DOHH2 (cell line): ENCODE results near the gene AK9.

Source experiments
- H3F3A ChIP-seq: fragments of 200-600 bp; sonication (generic), shearing (Covaris generic); 2 replicates; pipeline ENCODE4 v1.6.0; 2016; ENCODE audit warnings: antibody characterized with exemption, mild to moderate bottlenecking; ENCODE audit not compliant: control insufficient read depth, insufficient read depth
- H3K27ac ChIP-seq: fragments of 200-600 bp; sonication (generic); 2 replicates; pipeline ENCODE4 v1.5.1; 2014; ENCODE audit warnings: low read depth, mild to moderate bottlenecking, low read length, moderate library complexity
- H3K27me3 ChIP-seq: fragments of 200-600 bp; sonication (generic); 2 replicates; pipeline ENCODE4 v1.6.1; 2014; ENCODE audit warnings: mild to moderate bottlenecking, low read length, mixed read lengths; ENCODE audit not compliant: control insufficient read depth
- H3K36me3 ChIP-seq: fragments of 200-600 bp; sonication (generic); 2 replicates; pipeline ENCODE4 v1.6.1; 2014; ENCODE audit warnings: mild to moderate bottlenecking, low read length, moderate library complexity, mixed read lengths; ENCODE audit not compliant: control insufficient read depth
- H3K4me1 ChIP-seq: fragments of 200-600 bp; sonication (generic); 2 replicates; pipeline ENCODE4 v1.6.1; 2014; ENCODE audit warnings: mild to moderate bottlenecking, low read length, mixed read lengths; ENCODE audit not compliant: control insufficient read depth
- H3K4me2 ChIP-seq: fragments of 200-600 bp; sonication (generic); 2 replicates; pipeline ENCODE4 v1.6.0; 2014; ENCODE audit warnings: mild to moderate bottlenecking, low read length, moderate library complexity
- H3K4me3 ChIP-seq: fragments of 200-600 bp; sonication (generic); 2 replicates; pipeline ENCODE4 v1.5.1; 2014; ENCODE audit warnings: mild to moderate bottlenecking, low read length, mixed read lengths
- H3K79me2 ChIP-seq: fragments of 200-600 bp; sonication (generic); 2 replicates; pipeline ENCODE4 v1.6.1; 2014; ENCODE audit warnings: mild to moderate bottlenecking, low read length, mixed read lengths; ENCODE audit not compliant: control insufficient read depth
- H3K9me2 ChIP-seq: fragments of 200-600 bp; sonication (generic); replicated peaks from 2 replicates; pipeline ENCODE4 v1.6.1; 2014; ENCODE audit warnings: mild to moderate bottlenecking, low read length, mixed read lengths; ENCODE audit not compliant: control insufficient read depth
- H3K9me3 ChIP-seq: fragments of 200-600 bp; sonication (generic); 2 replicates; pipeline ENCODE4 v1.6.1; 2014; ENCODE audit warnings: antibody characterized with exemption, low read length, mixed read lengths; ENCODE audit not compliant: control insufficient read depth, insufficient read depth
- H4K20me1 ChIP-seq: fragments of 200-600 bp; sonication (generic); 2 replicates; pipeline ENCODE4 v1.6.0; 2014; ENCODE audit warnings: low read depth, mild to moderate bottlenecking, antibody characterized with exemption, low read length, moderate library complexity; ENCODE audit not compliant: control insufficient read depth, insufficient read depth
- EZH2phosphoT487 ChIP-seq: fragments of 200-600 bp; sonication (generic); IDR thresholded peaks from 2 replicates; pipeline ENCODE4 v1.6.1; 2017; ENCODE audit warnings: borderline replicate concordance, mild to moderate bottlenecking, antibody characterized with exemption, low read length, moderate library complexity, mixed read lengths
- TF ChIP-seq, protein P1 (sequence below): fragments of 200-600 bp; sonication (generic); IDR thresholded peaks from one replicate; pipeline ENCODE4 v1.5.1; 2014; ENCODE audit warnings: antibody characterized with exemption, mild to moderate bottlenecking, low read depth, low read length; ENCODE audit not compliant: poor library complexity, severe bottlenecking

The AK9 gene

DNA sequence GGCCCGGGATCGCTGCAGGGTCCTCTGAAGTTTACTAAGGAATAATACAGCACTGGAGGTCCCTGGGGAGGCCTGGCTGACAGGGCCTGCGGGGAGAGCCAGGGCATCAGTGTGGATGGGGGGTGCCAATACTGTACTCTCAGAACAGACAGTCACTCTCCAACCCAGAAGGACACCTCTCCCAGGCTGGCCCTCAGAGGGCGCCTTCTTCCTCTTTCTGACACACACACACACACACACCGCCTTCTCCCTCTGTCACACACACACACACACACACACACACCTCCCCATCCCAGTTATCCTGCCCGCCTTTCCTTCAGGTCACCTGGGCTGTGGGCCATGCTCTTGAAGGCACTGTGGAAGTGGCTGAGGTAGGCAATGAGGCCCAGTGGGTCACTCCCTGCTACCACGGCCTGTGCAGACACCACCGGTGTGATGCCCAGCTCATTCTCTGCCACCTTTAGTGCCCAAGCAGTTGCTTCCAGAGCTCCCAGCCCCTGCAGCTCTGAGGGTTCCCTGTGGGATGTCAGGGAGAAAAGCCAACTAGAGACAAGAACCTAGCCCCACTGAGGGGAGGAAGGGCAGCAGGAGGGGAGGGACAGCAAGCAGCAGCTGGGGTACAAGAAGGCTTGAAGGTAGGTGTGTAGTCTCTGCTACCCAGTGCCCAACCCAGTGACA, 243.0 kb downstream of the AK9 start:
- H3K4me2 ChIP-seq = no peak overlapping the region
- no peaks in the 10 kb centered on the region for H3K27me3 ChIP-seq
- no peak overlapping the region for H3K27ac ChIP-seq
- H3F3A ChIP-seq = no peaks in the 10 kb centered on the region
- H3K79me2 ChIP-seq = no peaks in the 10 kb centered on the region
- no peak overlapping the region for H3K4me3 ChIP-seq
- H3K36me3 ChIP-seq = peaks cover 66% of the 10 kb centered on the region
- H3K9me2 ChIP-seq = no peaks in the 10 kb centered on the region
- TF ChIP-seq EZH2phosphoT487 = no peak
- TF ChIP-seq, protein P1, sequence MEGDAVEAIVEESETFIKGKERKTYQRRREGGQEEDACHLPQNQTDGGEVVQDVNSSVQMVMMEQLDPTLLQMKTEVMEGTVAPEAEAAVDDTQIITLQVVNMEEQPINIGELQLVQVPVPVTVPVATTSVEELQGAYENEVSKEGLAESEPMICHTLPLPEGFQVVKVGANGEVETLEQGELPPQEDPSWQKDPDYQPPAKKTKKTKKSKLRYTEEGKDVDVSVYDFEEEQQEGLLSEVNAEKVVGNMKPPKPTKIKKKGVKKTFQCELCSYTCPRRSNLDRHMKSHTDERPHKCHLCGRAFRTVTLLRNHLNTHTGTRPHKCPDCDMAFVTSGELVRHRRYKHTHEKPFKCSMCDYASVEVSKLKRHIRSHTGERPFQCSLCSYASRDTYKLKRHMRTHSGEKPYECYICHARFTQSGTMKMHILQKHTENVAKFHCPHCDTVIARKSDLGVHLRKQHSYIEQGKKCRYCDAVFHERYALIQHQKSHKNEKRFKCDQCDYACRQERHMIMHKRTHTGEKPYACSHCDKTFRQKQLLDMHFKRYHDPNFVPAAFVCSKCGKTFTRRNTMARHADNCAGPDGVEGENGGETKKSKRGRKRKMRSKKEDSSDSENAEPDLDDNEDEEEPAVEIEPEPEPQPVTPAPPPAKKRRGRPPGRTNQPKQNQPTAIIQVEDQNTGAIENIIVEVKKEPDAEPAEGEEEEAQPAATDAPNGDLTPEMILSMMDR = no peak
- no peaks in the 10 kb centered on the region for H3K9me3 ChIP-seq
- H3K4me1 ChIP-seq = peaks cover 35% of the 10 kb centered on the region
- no peaks in the 10 kb centered on the region for H4K20me1 ChIP-seq

DNA sequence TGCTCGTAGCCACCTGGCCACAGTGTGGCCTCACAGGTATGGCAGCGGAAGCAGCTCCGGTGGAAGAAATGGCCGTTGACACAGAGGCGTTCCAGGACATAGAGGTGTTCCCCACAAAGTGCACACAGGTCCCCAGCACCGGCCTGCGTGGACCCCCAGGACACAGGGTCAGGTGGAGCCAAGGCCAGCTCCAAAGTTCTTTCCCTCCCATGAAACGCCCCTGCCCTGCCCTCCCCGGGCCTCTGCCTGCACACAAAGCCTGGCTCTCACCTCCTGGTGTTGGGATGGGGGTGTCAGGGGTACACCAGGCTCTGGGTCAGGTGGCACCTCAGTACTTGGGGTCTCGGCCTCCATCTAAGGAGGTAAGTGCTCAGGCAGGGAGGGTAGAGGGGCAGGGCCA, 243.9 kb downstream of the AK9 start:
- Histone ChIP-seq H3K9me3 (no peaks in the 10 kb centered on the region), H3K79me2 (peaks cover 5% of the 10 kb centered on the region), H3K27me3 (no peaks in the 10 kb centered on the region), H3F3A (no peaks in the 10 kb centered on the region), H3K27ac (no peak overlapping the region), H4K20me1 (peaks cover 1% of the 10 kb centered on the region; the same call in 1 of the 2 replicates), H3K4me3 (no peak overlapping the region), H3K4me2 (no peak overlapping the region), H3K4me1 (peaks cover 30% of the 10 kb centered on the region), H3K36me3 (peaks cover 69% of the 10 kb centered on the region), H3K9me2 (no peaks in the 10 kb centered on the region)
- no peak for TF ChIP-seq EZH2phosphoT487
- TF ChIP-seq, protein P1 = no peak

DNA sequence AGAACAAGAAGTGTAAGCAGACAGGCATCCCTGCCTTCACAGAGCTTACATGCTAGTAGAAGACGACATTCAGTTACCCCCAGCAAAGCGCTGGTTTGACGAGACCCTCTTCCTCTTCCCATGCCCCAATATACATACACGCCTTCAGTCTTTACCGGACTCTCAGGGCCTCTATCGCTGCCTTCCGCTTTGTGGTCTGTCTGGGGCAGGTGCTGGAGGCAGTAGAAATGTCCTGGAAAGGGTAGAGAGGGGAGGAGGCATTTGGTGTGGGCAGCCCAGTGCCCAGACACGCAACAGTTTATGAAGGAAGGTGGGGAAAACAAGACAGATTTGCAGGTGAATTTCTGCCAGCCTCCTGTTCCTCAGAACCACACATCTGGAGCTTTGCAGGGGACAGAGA, 244.5 kb downstream of the AK9 start:
- Histone ChIP-seq H3K9me3 (no peaks in the 10 kb centered on the region), H3K27me3 (no peaks in the 10 kb centered on the region), H3K36me3 (peaks cover 66% of the 10 kb centered on the region), H3K4me1 (peaks cover 34% of the 10 kb centered on the region), H3K4me3 (no peak overlapping the region), H3K4me2 (no peak overlapping the region), H4K20me1 (peaks cover 3% of the 10 kb centered on the region), H3K27ac (no peak overlapping the region), H3K79me2 (peaks cover 10% of the 10 kb centered on the region), H3K9me2 (no peaks in the 10 kb centered on the region), H3F3A (no peaks in the 10 kb centered on the region)
- TF ChIP-seq, protein P1 = no peak
- TF ChIP-seq EZH2phosphoT487 = no peak
